SU-DHL-6 (cell line): ENCODE data around the gene CYP1B1.
"Not testable (repeated sequence)": the region's sequence is repeated elsewhere in the genome, so short reads cannot be mapped to it uniquely, and the experiment has no call there.

Source experiments
- H2AFZ ChIP-seq: fragments of 200-600 bp; sonication (generic); 2 replicates; pipeline ENCODE4 v1.6.1; 2014; ENCODE audit warnings: low read depth, mild to moderate bottlenecking, moderate library complexity, mixed read lengths, antibody characterized with exemption, low read length; ENCODE audit not compliant: severe bottlenecking
- H3F3A ChIP-seq: fragments of 200-600 bp; shearing (Covaris generic); 2 replicates; pipeline ENCODE4 v1.6.0; 2016; ENCODE audit warnings: antibody characterized with exemption, mild to moderate bottlenecking; ENCODE audit not compliant: insufficient read depth
- H3K27ac ChIP-seq: fragments of 200-600 bp; sonication (generic); 2 replicates; pipeline ENCODE4 v1.5.1; 2016; ENCODE audit warnings: low read depth, mild to moderate bottlenecking, low read length, moderate library complexity, mixed read lengths
- H3K27me3 ChIP-seq: fragments of 200-600 bp; sonication (generic), shearing (Covaris generic); 2 replicates; pipeline ENCODE4 v1.6.0; 2014; ENCODE audit warnings: mild to moderate bottlenecking, low read length
- H3K36me3 ChIP-seq: fragments of 200-600 bp; sonication (generic); 2 replicates; pipeline ENCODE4 v1.6.1; 2014; ENCODE audit warnings: mild to moderate bottlenecking, low read length, mixed read lengths
- H3K4me2 ChIP-seq: fragments of 300-600, 200-600 bp; shearing (Covaris generic), sonication (generic); 2 replicates; pipeline ENCODE4 v1.6.0; 2014; ENCODE audit warnings: low read length, low read depth, mild to moderate bottlenecking; ENCODE audit not compliant: poor library complexity, severe bottlenecking
- H3K4me3 ChIP-seq: fragments of 200-600 bp; sonication (generic); 2 replicates; pipeline ENCODE4 v1.5.1; 2014; ENCODE audit warnings: antibody characterized with exemption, low read length, mild to moderate bottlenecking, mixed read lengths; ENCODE audit not compliant: insufficient read depth, poor library complexity, severe bottlenecking
- H3K79me2 ChIP-seq: fragments of 200-600 bp; sonication (generic); 2 replicates; pipeline ENCODE4 v1.6.1; 2014; ENCODE audit warnings: mild to moderate bottlenecking, low read length, moderate library complexity; ENCODE audit not compliant: insufficient read depth
- H3K9ac ChIP-seq: fragments of 200-600 bp; sonication (generic); 2 replicates; pipeline ENCODE4 v1.7.0; 2014; ENCODE audit warnings: mild to moderate bottlenecking, low read length
- H3K9me2 ChIP-seq: fragments of 200-600 bp; sonication (generic); replicated peaks from 2 replicates; pipeline ENCODE4 v1.6.1; 2014; ENCODE audit warnings: low read length; ENCODE audit not compliant: insufficient read depth
- H3K9me3 ChIP-seq: fragments of 200-600 bp; sonication (generic); 2 replicates; pipeline ENCODE4 v1.6.1; 2014; ENCODE audit warnings: low read length, mixed read lengths; ENCODE audit not compliant: insufficient read depth
- H4K20me1 ChIP-seq: fragments of 200-600 bp; sonication (generic); 2 replicates; pipeline ENCODE4 v1.6.1; 2014; ENCODE audit warnings: low read depth, mild to moderate bottlenecking, antibody characterized with exemption, low read length, moderate library complexity, mixed read lengths
- EZH2phosphoT487 ChIP-seq: fragments of 200-600 bp; sonication (generic), shearing (Covaris generic); conservative IDR thresholded peaks from 2 replicates; pipeline ENCODE4 v1.6.1; 2018; ENCODE audit warnings: mild to moderate bottlenecking, antibody characterized with exemption, low read length, moderate library complexity, mixed read lengths
- TF ChIP-seq, protein P1 (sequence below): fragments of 200-600 bp; sonication (generic); IDR thresholded peaks from one replicate; pipeline ENCODE4 v1.5.1; 2017; ENCODE audit warnings: antibody characterized with exemption, mild to moderate bottlenecking, low read length, moderate library complexity; ENCODE audit not compliant: insufficient read depth, poor library complexity, severe bottlenecking

Gene CYP1B1

DNA sequence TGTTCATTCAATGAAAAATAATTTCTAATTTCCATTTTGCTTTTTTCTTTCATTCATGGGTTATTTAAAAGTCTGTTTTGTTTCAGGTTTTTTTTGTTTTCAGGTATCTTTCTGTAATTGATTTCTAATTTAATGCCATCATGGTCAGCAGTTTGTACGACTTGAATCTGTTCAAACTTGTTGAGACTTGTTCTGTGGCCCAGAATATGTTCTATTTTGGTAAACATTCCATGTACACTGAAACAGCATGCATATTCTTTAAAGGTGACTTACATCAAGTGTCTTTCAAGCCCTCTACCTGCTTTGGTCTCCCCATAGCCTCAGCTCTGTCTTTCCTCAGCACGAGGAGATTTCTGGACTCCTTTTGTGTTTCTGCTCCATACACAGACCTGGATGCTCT lies 49.1 kb downstream of the CYP1B1 start:
- Histone ChIP-seq H3F3A (no peaks in the 10 kb centered on the region), H3K4me2 (no peak overlapping the region), H3K27me3 (no peaks in the 10 kb centered on the region), H4K20me1 (no peaks in the 10 kb centered on the region), H3K9me3 (no peaks in the 10 kb centered on the region), H2AFZ (no peak overlapping the region), H3K36me3 (no peaks in the 10 kb centered on the region), H3K9ac (no peak overlapping the region), H3K9me2 (no peaks in the 10 kb centered on the region), H3K79me2 (no peaks in the 10 kb centered on the region), H3K4me3 (no peak overlapping the region), H3K27ac (no peak overlapping the region)
- TF ChIP-seq EZH2phosphoT487: no peak
- TF ChIP-seq, protein P1, sequence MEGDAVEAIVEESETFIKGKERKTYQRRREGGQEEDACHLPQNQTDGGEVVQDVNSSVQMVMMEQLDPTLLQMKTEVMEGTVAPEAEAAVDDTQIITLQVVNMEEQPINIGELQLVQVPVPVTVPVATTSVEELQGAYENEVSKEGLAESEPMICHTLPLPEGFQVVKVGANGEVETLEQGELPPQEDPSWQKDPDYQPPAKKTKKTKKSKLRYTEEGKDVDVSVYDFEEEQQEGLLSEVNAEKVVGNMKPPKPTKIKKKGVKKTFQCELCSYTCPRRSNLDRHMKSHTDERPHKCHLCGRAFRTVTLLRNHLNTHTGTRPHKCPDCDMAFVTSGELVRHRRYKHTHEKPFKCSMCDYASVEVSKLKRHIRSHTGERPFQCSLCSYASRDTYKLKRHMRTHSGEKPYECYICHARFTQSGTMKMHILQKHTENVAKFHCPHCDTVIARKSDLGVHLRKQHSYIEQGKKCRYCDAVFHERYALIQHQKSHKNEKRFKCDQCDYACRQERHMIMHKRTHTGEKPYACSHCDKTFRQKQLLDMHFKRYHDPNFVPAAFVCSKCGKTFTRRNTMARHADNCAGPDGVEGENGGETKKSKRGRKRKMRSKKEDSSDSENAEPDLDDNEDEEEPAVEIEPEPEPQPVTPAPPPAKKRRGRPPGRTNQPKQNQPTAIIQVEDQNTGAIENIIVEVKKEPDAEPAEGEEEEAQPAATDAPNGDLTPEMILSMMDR: no peak

DNA sequence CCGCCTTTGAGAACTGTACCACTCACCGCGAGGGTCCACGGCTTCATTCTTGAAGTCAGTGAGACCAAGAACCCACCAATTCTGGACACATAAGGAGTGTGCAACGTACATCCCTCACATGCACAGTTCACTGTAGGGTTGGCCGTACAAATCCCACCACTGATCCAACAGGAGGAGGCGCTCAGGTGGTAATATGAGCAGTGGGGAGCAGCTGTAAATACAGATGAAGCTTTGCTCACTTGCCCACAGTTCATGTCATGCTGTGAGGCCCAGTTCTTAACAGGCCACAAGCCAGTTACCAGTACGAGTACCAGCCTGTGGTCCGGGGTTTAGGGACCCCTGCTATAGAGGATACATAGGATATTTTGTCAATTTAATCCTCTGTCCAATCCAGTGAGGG lies 54.4 kb downstream of the CYP1B1 start:
- H3K4me3 ChIP-seq: no peak overlapping the region
- no peaks in the 10 kb centered on the region for H4K20me1 ChIP-seq
- H3K9me3 ChIP-seq: no peaks in the 10 kb centered on the region
- H3K9me2 ChIP-seq: no peaks in the 10 kb centered on the region
- H2AFZ ChIP-seq: no peak overlapping the region
- H3K36me3 ChIP-seq: no peaks in the 10 kb centered on the region
- H3K27ac ChIP-seq: no peak overlapping the region
- TF ChIP-seq, protein P1: no peak
- TF ChIP-seq EZH2phosphoT487: no peak
- no peaks in the 10 kb centered on the region for H3K27me3 ChIP-seq
- H3K4me2 ChIP-seq: no peak overlapping the region
- H3K9ac ChIP-seq: no peak overlapping the region
- H3K79me2 ChIP-seq: no peaks in the 10 kb centered on the region
- H3F3A ChIP-seq: no peaks in the 10 kb centered on the region

DNA sequence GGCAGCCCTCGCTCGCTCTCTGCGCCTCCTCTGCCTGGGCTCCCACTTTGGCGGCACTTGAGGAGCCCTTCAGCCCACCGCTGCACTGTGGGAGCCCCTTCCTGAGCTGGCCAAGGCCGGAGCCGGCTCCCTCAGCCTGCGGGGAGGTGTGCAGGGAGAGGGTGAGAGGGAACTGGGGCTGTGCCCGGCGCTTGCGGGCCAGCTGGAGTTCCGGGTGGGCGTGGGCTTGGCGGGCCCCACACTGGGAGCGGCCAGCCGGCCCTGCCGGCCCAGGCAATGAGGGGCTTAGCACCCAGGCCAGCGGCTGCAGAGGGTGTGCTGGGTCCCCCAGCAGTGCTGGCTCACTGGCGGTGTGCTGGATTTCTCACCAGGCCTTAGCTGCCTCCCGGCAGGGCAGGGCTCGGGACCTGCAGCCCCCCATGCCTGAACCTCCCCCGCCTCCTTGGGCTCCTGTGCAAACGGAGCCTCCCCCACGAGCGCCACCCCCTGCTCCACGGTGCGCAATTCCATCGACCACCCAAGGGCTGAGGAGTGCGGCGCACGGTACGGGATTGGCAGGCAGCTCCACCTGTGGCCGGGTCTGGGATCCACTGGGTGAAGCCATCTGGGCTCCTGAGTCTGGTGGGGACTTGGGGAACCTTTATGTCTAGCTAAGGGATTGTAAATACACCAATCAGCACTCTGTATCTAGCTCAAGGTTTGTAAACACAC lies 55.4 kb downstream of the CYP1B1 start:
- not testable (repeated sequence) for H3K79me2 ChIP-seq, H3K4me3 ChIP-seq, H3F3A ChIP-seq, H3K27me3 ChIP-seq, H4K20me1 ChIP-seq, H3K36me3 ChIP-seq, H3K9me3 ChIP-seq, H2AFZ ChIP-seq, H3K27ac ChIP-seq, H3K9me2 ChIP-seq, H3K4me2 ChIP-seq, H3K9ac ChIP-seq

DNA sequence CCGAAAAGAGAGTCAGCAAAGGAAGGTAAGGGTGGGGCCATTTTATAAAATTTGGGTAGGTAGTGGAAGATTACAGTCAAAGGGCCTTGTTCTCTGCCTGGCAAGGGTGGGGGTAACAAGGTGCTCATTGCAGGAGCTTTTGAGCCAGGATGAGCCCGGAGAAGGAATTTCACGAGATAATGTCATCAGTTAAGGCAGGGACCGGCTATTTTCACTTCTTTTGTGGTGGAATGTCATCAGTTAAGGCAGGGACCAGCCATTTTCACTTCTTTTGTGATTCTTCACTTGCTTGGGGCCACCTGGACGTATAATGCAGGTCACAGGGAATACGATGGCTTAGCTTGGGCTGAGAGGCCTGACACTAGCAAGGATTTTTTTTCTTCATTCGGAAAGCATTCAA lies 58.1 kb downstream of the CYP1B1 start:
- Histone ChIP-seq H3K27me3 (no peaks in the 10 kb centered on the region), H3K79me2 (no peaks in the 10 kb centered on the region), H3K9me2 (no peaks in the 10 kb centered on the region), H2AFZ (no peak overlapping the region), H3F3A (no peaks in the 10 kb centered on the region), H3K9ac (no peak overlapping the region), H3K4me2 (no peak overlapping the region), H3K36me3 (no peaks in the 10 kb centered on the region), H3K4me3 (no peak overlapping the region), H3K9me3 (no peaks in the 10 kb centered on the region), H4K20me1 (no peaks in the 10 kb centered on the region), H3K27ac (no peak overlapping the region)
- TF ChIP-seq EZH2phosphoT487: no peak
- TF ChIP-seq, protein P1: no peak
